AG09319 (cell line): Measurements from ENCODE around the gene SEMA4D.

ENCODE experiments used
- DNase-seq: peaks from one replicate; pipeline ENCODE4 v3.0.0-alpha.2; 2010; ENCODE audit warnings: low read depth; ENCODE audit errors: extremely low read depth
- CTCF ChIP-seq: IDR thresholded peaks from 2 replicates; pipeline ENCODE4 v1.5.1; 2011; ENCODE audit warnings: low read depth, mild to moderate bottlenecking, inconsistent platforms, low read length, moderate library complexity

The SEMA4D gene

DNA sequence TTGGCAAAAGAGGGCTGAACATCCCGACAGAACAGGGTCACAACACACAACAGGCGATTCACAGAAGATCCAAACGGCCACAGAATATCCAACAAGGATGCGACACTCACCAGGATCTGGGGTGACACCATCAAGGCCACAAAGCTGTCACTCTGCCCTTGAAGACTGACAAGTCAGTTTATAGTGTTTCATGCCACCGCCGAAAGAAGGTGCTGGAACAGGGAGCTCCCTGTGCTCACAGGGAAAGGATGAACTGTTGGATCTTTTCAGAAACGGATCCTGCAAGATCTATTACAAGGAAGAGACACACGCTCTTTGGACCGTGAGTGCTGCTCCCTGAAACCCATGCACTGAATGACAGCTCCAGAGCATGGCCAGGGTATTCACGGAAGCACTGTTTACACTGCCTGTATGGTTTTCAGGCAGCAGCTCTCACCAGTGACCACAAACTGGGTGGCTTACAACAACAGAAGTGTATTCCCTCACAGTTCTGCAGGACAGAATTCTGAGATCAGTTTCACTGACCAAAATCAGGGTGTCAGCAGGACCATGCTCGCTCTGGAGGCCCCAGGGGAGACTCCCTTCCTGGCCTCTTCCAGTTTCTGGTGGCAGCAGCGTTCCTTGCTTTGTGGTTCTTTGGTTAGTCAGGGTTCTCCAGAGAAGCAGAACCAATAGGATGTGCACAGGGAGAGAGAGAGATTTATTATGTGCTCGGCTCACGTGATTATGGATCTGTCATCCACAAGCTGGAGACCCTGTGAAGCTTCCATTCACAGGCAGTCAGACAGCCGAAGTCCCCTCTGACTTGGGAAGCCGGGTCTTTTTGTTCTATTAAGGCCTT, 52.8 kb downstream of the SEMA4D start:
- no peak for DNase-seq
- TF ChIP-seq CTCF: no peak

GRCh38 chr9:89444274-89444673, 53.6 kb downstream of the SEMA4D start:
- DNase-seq: no peak
- no peak for TF ChIP-seq CTCF

GRCh38 chr9:89442981-89443814, 54.7 kb downstream of the SEMA4D start:
- no peak for DNase-seq
- no peak for TF ChIP-seq CTCF

DNA sequence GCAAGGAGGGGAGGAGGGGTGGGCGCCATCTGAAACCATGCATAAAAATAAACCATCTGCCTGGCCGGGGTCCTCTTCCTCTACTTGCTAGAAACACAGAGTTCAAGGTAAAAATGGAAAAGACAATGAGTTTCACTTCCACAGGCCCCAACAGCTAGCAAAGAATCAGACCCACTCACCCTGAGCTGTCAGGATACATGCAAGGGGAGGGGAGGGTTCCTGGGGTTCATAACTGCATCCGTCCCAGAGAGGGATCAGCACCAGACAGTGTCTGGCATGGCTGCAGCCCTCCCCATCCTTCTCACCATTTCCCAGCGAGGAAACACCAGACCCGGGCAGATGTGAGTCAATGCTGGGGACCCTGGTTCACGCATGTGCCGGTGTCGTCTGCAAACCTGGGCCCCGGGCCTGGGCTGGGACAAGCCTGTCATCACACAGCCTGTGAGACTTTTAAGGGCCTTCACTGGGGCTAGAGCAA, 55.4 kb downstream of the SEMA4D start:
- no peak for TF ChIP-seq CTCF
- DNase-seq: no peak

GRCh38 chr9:89441986-89442385, 55.9 kb downstream of the SEMA4D start:
- DNase-seq: no peak
- TF ChIP-seq CTCF: no peak

GRCh38 chr9:89441655-89441970, 56.3 kb downstream of the SEMA4D start:
- no peak for TF ChIP-seq CTCF
- DNase-seq: no peak
